Left lobe of liver (tissue), 2 donors: ENCODE measurements around the gene ANKUB1. TPM values are rescaled to one million over a fixed set of nuclear protein-coding genes. Genes with fewer than 3 reads are reported as not detected.

Experiments
- ATAC-seq: fragments of 200-7000 bp; cut with Tn5 transposase; one replicate; pipeline ENCODE4 v1.9.1; 2020; ENCODE audit warnings: mild to moderate bottlenecking, moderate library complexity
- DNase-seq: peaks from one replicate; pipeline ENCODE4 v3.0.0-alpha.2; 2020; ENCODE audit warnings: low spot score
- total RNA-seq: library from RNA; stranded (reverse); gene quantifications from one replicate; pipeline ENCODE4 v1.2.1, GENCODE V29; 2021
- donor health status: DM: no; HTN: no; CAD: no; lungs with moderate emphysema.
- donor health status: DM: no; HTN: yes; CAD: no.

Gene ANKUB1
- total RNA-seq, 1 donor from 2014 or later, result not detected

DNA sequence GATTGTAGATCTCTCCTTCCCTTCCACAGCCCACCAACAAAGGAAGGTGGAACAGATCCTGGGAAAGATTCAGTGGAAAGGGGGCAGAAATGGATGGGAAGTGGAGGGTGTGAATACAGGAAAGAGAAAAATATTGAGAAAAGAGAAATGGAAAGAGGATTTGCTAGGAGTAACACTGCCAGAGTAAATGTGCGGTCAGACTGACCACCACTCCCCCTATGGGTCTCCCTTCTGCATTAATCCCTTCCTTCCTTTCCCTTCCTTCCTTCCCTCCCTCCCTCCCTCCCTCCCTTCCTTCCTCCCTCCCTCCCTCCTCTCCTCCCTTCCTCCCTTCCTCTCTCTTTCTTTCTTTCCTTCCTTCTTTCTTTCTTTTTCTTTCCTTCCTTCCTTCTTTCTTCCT lies 28.1 kb downstream of the ANKUB1 start:
- ATAC-seq (no peak), DNase-seq (no peak)

DNA sequence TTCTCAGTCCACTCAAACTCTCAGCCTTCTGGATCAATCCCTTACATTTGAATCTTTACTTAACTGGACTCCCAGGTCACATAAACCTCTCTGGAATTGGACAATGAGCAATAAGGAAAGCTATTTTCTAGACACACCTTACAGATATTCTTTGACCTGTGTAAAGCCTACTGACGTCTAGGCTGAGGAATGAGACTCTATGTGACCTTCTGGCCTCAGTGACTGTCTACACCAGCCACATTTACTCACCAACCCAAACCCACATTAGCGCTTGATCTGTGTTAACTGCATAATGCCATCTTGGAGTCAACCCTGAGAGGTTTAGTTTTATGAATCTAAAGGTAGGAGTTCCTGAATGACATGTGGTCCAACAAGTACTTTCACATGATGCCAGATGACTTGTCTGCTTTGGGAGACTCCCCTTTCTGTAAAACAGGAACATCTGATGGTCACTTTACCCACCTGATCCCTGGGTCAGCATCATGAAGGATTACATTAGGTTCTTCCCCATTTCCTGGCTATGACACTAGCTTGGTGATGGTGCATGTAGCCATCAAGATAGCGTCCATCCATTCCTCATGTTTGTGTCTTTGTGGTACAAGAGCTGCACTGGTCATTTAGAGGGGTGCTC lies 28.7 kb downstream of the ANKUB1 start:
- ATAC-seq (no peak), DNase-seq (no peak)

DNA sequence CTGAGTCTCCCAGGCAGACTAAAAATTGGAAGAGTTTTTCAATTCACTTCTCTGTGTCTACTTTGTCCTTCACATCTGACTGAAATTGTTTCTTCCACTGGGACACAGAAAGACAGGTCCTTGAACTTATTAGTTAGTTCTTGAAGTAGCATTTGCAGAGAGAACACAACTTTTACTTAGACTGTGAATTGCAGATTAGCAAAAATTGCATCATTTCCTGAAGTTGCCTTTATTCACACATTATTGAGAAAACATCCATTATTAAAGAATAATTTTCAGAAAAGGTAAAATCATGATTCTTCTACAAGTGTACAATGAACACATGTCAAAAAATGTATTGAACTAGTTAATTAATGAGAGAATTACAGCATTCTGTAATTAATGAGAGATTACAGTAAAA lies 38.6 kb downstream of the ANKUB1 start:
- DNase-seq (no peak), ATAC-seq (no peak)

DNA sequence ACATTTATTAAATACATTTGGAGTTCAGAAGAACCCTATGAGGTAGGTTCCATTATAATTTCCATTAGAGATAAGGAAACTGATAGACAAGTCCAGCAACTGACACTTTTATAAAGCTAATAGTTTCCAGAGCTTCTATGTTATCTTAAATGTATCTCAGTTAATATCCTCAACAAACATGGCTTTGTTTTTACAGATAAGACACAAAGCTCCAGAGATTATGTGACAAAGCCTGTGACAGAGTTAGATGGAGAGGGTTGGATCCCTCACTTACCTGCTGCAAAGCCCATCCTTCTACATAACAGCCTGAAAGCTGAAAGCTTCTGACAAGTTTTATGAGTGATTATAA lies 39.6 kb downstream of the ANKUB1 start:
- ATAC-seq (no peak), DNase-seq (no peak)

DNA sequence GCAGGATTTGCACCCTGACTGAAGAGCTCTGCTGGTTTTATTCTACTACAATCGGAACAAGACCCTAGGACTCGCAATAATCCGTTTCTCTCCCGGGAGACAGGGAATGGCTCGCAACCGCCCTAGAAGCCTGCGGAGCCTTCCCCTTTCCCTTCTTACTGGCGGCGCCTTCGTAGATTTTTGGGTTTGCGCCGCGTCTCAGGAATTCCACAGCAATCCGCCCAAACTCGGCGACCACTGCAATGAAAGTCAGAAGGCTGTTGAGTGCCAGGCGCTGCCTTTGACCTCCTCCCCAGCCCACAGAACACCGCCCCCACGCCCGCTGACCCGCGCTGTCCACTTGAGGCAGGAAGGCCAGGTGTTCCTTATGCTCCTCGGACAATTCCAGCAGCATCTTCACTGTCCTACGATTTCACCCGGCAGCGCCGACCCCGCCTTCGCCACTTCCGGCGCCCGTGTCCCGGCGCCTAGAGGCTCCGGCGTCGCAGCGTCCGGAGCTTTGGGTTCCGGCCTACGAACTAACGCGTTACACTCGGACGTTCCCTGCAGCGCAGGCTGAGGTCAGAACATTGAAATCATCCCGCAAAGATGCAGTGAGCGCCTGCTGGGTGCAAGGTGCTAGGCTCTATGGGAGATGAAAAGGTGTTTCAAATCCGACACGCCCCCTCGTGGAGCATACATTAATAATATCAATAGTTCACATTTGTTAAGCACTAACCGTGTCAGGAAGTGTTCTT lies 40.1 kb downstream of the ANKUB1 start, which contains the start of gene COMMD2:
Gene COMMD2, minus strand, starts transcription at position 439 of the 737 bp plus-strand sequence. Its CDS starts 45 bp downstream, at position 394.
- ATAC-seq (peak; percentile 99), DNase-seq (peak; percentile 80)

DNA sequence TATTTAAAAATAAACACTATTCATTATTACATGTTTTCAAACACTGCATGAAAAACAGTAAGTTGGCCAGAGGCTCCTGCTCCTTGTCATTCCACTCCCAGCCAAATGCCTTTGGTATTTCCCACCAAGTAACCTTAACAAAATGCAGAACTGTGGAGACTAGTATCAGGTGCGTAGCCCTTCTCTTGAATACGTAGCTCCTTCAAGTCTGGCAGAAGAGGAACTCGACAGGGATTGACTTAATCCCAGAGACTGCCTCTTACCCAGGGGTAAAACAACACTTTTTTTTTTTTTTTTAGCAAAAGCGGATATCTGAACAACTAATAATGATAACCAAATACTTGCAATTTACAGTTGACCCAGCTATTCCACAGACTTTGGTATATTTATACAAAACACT lies 40.8 kb downstream of the ANKUB1 start:
- DNase-seq, result no peak
- ATAC-seq, result no peak

DNA sequence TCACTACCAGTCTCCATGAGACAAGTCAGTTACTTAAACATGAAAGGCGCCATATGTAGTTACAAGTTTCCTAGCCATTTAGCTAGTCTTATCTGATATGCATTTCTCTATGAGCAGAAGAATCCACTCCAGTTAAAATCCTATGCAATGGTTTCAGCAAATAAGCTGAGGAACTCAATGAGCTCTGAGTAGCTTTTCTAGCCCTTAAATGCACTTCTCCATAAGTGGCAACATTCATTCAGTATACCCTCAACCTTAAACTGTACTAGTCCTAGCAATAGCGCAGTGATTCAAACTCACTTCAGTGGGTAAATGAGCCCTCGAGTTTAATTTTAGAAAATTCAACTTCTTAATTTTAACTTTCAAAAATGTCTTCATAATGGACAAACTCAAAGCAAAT lies 47.7 kb downstream of the ANKUB1 start:
- ATAC-seq, result no peak
- DNase-seq, result no peak

DNA sequence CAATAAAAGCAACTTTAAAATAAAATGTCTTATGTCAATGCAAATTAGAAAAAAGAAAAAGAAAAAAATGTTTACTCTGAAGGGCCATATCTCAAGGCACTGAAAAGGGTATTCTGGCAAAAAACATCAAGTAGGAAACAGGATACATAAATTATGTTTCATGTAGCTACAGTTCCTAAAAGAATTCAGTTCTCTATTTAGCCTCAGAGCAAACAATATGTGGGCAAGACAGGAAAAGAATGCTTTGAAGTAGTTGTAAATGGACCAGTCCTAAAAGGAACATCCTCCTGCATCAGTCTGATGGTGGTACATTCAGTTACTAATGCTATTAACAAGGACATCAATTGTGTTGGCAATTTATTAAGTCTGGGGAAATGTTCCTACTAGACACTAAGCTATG lies 48.2 kb downstream of the ANKUB1 start:
- DNase-seq (no peak), ATAC-seq (no peak)

DNA sequence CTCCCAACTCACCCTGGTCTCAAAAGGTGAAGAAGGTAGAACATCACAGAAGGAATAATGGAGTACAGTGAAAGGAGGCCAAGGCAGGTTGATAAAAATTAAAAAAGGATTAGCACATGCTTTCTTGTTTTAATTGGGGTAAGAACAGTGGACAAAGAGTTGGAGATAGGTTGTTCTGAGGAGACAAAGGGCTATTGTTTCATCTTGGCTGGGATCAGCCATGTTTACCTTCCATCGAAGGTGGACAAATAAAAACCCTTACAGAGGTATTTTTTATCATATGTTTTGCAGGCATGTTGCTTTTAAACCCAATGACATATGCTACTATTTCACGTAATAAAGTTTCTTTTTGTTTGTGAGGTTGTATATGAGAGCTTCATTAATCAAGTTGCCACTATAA lies 53.0 kb downstream of the ANKUB1 start:
- no peak for DNase-seq
- ATAC-seq, result no peak

DNA sequence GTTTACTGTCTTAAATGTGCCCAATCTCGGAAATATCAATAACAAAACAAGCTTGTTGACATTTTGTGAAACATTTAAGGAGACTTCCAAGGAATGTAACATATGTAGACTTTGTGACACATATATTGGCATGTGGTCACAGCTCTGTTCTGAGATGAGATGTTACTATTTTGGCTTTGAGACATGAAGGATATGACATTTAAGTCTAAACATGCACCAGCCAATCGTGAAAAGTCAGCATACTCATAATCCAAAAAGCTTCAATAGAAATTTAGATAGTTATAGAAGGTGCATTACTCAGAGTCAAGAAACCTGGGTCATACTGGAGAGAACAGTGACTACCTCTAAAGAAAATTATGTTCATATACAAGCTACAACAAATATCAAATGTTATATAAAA lies 53.5 kb downstream of the ANKUB1 start:
- DNase-seq (no peak), ATAC-seq (no peak)

DNA sequence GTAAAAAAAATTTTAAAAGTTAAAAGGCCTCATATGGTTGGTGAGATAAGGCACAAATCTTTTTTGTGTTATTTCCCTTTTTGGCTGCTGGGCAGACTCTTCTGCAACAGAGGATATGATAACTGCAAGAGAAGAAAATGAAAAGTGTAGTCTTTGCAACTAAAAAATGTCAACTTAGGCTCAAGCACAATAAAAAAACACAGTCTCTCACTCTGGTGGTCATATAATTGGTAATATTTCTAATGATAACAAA lies 55.5 kb downstream of the ANKUB1 start:
- DNase-seq, result no peak
- no peak for ATAC-seq

DNA sequence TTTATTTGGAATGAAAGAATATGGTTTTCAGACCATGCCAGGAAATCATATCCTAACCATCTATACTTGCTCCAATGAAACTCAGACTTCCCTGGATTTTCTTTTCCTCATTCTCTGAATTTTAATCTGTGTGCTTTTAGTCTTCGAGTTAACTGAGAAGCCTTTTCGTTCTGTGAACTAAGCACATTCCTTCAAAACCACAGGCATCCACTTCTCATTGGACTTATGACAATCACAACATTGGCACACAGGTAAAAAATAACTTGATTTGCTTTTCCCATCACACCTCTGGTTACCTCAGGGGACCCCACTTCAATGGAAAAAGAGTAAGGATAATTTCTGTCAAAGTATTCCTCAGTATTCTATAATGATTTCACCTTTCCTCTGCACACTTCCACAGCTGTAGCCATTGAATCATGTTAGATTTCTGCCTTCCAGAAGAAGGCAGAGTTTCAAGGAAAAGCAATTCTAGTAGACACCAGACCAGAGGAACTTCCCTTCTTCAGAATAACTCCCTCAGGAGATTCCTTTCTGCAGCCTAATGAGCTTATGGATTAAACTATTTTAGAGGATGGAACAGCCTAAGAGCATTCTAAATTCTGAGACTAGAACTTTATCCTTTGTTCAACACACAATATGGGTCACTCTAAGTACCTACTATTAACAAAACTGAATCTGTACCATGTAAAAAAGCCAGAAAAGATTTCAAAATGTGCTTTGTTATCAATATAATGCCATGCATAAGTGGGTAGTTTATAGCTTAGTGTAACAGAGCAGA lies 56.0 kb downstream of the ANKUB1 start:
- DNase-seq, result no peak
- no peak for ATAC-seq

DNA sequence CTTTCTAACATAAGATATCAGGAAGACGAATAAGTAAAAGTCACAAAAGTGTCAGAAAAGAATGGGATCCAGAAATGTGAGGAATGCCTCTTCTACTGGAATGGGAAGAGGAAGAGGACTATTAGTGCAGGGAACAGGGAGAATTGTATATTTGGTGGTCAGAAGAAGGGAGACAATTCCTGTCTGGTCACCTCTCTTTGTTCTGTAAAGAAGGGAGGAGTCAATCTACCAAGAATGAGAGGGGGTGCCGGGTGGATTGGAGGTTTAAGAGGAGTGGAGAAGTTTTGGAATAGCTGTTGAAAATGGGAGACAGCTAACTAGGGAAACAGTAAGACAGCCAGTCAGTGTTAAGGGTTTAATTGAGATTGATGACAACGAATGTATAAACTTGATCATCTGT lies 60.1 kb downstream of the ANKUB1 start:
- no peak for DNase-seq
- ATAC-seq, result no peak

DNA sequence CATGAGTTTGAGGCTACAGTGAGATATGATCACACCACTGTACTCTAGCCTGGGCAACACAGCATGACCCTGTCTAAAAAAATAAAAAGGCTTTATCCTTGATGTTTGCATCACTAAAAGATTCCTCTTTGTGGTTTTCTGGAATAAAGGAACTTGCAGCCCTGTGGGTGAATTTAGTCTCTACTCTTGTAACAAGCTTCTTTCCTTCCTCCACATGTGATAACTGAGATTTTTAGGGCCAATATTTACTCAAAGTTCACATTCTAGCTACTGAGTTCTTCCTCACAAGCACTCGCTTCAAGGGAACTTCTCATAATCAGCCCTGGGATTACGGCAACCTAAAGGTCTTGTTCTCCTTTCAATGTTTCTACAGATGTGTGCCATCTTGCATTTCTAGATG lies 64.7 kb downstream of the ANKUB1 start:
- ATAC-seq, result no peak

DNA sequence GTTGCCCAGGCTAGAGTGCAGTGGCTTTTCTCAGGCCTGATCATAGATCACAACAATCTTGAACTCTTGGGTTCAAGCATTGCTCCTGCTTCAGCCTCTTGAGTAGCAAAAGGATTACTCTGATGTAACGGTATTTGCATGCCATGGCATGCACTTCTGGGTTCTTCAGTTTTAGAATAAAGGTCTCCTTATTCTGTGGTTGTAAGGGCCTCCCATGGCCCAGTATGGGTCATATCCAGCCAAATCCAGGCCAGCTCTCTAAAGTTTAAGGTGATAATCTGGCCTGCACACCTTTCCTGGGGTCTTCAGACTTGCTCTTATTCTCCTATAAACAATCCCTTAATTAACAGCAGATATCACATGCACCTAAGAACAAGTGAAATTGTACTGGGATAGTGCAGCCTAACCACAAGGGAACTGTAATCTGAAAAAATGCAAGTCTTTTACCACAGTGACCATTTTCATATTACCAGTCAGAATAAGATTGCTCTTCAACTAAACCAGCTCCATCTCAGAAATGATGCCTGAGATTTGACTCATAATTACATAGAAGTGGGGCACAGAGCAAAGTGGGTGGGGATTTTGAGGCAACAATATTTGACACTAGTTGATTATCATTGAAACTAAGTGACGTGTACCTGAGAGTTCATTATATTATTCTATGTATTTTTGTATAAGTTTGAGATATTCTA lies 65.5 kb downstream of the ANKUB1 start:
- ATAC-seq (no peak), DNase-seq (no peak)

More for the DNA sequence above, 64.7 kb downstream of the ANKUB1 start:
- no peak for DNase-seq

DNA sequence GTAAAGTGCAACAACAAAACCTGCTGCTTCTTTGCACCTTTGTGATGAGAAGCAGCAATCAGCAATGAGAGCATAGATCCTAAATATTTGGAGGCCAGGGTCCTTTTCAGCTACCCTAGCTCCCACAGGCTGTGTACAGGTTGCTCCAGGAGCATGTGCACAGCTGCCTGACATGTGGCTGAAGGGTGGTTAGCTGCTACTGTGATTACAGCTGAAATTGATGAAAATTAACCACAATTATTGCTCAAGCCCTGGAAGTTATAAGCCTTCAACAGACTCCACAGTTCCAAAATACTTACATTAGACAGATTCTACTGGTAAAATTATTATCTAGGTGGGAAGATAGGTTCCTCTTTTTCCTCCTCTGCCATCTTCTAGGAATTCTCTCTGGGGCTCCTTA lies 68.6 kb downstream of the ANKUB1 start:
- DNase-seq (no peak), ATAC-seq (no peak)

DNA sequence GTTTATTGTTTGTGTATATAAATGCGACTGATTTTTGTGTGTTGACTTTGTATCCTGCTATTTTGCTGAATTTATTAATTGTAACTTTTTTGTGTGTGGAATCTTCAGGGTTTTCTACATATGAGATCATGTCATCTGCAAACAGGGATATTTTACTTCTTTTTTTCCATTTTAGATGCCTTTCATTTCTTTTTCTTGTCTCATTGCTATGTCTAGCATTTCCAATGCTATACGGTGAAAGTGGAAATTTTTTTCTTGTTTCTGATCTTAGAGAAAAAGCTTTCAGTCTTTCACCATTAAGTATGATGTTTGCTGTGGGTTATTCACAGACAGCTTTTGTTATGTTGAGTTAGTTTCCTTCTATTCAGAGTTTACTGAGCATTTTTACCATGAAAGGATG lies 71.4 kb downstream of the ANKUB1 start:
- ATAC-seq, result no peak
- DNase-seq, result no peak

DNA sequence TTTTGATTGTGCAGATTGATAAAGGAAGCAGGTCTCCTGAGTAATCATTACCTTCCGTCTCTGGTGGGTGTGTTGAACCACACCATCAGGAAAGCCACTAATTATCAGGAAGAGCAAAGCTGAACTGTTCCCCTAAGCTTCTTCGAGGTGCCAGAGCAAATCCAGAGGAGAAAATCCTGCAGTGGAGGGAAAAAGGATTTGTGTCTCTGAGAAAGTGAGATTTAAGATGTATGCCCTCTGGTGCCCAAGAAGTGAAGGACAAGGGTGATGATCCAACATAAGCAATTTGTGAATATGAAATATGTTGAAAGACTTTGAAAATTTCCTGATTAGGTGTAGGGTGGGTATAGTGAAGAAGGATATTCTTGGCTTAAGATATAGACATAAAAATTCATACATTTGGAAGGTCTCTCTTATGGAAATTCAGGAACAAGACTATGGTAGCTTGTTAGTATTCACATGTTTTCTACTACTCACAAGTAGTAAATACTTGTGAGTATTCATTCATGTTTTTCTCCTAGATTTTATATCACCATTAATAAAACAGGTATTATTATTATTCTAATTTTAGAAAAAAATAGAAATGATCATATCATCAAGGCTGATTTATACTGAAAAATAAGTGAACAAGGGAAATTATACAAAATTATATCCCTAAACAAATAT lies 74.8 kb downstream of the ANKUB1 start:
- ATAC-seq (peak; percentile 87), DNase-seq (peak; percentile 46)

DNA sequence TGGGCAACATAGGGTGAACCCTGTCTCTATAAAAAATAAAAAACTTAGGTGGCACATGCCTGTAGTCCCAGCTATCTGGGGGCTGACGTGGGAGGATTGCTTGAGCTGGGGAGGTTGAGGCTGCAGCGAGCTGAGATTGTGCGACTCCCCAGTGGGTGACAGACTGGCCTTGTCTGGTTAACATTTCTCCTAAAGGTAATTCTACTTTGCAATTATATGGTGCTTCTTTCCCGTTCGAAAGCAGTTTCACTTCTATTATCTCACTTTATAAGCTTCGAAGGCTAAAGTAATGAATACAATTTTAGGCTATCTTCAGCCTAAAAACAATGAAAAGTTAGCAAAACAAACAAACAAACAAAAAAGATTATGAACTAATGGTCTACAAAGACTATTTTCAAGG lies 75.4 kb downstream of the ANKUB1 start:
- ATAC-seq (peak; percentile 49), DNase-seq (no peak)

DNA sequence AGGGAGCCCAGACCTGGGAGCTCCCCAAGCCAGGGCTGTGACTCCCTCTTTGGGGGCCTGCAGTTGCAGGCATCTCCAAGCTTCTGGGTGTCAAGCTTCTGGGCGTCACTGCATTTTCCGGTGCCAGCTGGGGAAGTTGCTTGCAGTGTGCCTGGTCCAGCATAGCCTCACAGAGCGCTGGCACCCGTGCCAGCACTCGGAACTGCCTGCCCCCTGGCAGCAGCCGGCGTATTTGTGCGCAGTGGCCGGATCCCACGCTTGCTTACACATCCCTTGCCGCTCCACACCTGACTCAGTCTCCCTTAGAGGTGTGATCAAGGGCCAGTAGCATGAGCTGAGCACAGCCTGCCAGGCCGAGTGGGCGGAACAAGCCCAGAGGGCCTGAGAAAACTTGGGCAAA lies 77.1 kb downstream of the ANKUB1 start:
- DNase-seq, result no peak
- ATAC-seq, result no peak
